Ovary (tissue), 3 donors: ENCODE measurements around the gene CD40.

Experiments used
- CTCF ChIP-seq, 3 donors: fragments of 450-650 bp in 2 of 3; fragments of 200-600 bp in 1 of 3; IDR thresholded peaks; one replicate each; pipeline versions ENCODE4 v1.5.1 to v1.8.0; 2016 to 2022; ENCODE audit warnings: antibody characterized with exemption in 3 of 3, mild to moderate bottlenecking in 1 of 3
- POLR2A ChIP-seq: fragments of 450-650 bp; IDR thresholded peaks from one replicate; pipeline ENCODE4 v1.6.1; 2017; ENCODE audit warnings: antibody characterized with exemption, mild to moderate bottlenecking, moderate library complexity
- donor health status: DM: no; HTN: no; CAD: no.

DNA sequence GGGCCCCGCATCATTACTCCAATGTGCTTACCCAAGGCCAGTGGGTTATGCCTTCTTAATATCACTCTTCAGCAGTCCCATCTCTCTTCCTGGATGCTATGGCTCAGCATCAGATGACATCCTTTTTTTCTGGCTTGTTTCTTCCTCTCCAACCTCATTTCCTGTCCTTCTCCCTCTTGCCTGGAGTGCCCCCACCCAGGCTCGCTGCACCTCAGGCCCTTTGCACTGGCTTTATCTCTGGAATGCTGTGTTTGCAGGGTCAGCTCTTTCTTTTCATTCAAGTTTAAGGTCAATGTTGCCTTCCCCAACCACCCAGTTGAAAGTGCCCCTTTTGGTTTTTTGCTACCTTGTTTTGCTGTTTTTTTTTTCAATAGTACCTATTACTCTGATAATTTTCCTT is 36.7 kb downstream of the CD40 start:
- no peak for TF ChIP-seq CTCF (IDR thresholded peaks at IDR 0.05)
- TF ChIP-seq POLR2A = no peak
